GM18517 (cell line): ENCODE data around the gene EXOSC7.
"Not testable (repeated sequence)": the region's sequence is repeated elsewhere in the genome, so short reads cannot be mapped to it uniquely, and the experiment has no call there.

Experiments used
- ATAC-seq: cut with Tn5 transposase; IDR thresholded peaks from one replicate; pipeline ENCODE4 v1.9.1; 2021; ENCODE audit warnings: mild to moderate bottlenecking, moderate library complexity; ENCODE audit not compliant: unreplicated experiment

Gene EXOSC7

DNA sequence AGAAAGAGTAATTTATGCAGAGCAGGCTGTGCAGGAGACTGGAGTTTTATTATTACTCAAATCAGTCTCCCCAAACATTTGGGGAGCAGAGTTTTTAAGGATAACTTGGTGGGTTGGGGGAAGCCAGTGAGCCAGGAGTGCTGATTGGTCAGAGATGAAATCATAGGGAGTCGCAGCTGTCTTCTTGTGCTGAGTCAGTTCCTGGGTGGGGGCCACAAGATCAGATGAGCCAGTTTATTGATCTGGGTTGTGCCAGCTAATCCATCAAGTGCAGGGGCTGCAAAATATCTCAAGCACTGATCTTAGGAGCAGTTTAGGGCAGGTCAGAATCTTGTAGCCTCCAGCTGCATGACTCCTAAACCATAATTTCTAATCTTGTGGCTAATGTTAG, 77.8 kb downstream of the EXOSC7 start:
- not testable (repeated sequence) for ATAC-seq

DNA sequence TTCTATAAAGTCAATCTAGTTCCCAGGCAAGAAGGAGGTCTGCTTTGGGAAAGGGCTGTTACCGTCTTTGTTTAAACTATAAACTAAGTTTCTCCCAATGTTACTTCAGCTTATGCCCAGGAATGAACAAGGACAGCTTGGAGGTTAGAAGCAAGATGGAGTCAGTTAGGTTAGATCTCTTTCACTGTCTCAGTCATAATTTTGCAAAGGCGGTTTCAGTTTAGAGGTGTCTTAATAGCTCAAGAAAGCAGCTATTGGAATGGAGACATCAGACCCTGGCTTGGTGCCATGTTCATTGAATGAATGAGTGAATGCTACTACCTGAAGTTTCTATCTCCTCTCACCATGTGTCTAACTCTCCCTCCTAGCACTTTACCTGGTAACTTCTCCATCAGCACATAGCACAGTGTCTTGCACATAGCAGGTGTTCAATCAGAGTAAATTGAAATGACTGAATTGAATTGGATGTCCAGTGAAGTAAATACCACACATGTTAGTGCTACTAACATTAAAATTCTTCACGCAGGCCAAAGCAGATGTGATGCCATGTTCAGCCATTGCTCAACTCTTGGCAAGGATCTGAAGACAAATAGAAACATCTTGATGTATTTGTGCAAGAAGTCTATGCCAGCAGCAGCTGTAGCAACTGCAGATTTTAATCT, 78.3 kb downstream of the EXOSC7 start:
- no peak for ATAC-seq

DNA sequence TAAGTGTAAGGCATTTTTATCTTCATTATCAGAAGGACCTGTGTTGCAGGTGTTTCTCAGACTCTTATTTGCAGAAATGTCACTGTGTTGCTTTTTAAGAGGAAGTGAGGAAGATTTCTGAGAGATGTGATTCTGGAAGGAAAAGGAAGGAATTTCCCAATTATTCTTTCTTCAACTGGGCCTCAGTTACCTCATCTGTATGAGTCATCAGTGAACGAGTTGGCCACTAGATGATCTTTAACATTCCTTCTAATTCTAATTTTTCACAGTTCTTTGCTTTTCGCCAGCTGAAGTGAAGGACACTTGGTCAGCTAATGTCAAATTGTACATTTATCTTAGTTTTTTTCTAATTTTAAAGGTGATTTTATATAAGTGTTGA, 79.0 kb downstream of the EXOSC7 start:
- no peak for ATAC-seq

DNA sequence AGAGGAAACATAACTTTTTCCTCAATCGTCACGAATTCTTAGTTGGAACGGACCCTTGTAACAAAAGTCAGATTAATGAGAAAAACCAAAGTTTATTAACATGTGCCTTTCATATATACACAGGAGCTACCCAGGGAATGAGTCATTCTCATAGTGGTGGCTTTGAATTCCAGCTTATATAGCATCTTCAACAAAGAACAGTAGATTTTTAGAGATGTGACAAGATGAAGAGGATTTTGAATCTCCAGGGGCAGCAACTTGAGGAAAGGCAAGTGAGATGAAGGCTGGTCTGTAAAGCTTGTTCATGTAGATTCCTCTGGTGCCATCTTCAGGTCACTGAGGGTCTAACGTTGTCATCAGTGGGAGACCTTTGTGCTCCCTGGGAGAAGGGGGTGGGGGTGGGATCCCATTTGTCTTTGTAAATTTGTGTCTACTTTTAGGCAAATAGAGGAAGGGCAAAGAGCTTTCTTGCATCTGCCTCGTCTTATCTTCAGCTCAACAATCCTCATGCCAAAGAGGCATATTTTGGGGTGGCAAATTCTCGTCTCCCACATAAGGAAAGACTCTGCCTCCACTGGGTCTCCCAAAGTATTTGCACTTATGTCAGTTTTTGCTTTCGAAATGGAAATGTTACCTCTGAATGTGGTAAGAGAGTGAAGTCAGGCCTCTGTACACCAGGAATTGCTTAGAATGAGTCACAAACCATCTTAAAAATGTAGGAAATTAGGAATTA, 79.5 kb downstream of the EXOSC7 start:
- ATAC-seq = no peak

DNA sequence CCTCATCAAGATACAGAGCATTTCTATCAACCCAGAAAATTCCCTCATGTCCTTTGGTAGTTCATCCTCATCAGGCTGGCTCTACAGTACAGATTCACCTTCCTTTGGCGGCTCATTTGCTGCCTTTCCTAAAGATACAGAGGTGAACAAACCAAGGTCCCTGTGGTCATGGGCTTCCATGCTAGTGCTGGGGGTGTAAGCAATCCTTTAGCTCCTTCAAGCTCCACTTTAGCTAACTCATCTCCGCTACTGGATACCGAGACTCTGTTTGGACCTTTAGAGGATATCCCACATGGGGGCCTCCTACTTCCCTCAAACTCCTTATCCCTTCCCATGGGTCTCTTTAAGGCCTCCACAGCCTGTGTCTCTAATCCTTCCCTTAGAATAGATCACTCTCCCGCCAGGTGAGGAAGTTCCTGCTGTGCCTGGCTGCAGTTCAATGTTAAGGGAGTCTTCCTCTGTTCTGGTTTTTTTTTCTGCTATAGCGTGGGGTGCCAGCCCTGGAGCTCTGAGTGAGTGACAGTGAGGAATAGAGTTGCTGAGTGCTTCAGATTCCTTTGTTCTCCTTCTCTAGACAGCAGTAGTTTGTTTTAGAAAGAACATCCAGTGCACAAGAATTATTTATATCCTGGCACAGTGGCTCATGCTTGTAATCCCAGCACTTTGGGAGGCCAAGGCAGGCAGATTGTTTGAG, 80.7 kb downstream of the EXOSC7 start:
- ATAC-seq = no peak

DNA sequence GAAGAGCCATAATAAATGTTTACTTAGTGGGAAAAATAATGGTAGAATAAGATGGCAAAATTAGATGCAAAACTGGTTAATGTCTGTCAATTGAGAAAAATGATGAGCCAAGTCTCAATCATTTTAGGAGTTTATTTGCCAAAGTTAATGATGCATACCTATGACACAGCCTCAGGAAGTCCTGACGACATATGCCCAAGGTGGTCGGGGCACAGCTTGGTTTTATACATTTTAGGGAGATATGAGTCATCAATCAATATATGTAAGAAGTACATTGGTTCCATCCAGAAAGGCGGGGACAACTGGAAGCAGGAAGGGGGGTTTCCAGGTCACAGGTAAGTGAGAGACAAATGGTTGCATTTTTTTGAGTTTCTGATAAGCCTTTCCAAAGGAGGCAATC, 81.5 kb downstream of the EXOSC7 start:
- no peak for ATAC-seq

DNA sequence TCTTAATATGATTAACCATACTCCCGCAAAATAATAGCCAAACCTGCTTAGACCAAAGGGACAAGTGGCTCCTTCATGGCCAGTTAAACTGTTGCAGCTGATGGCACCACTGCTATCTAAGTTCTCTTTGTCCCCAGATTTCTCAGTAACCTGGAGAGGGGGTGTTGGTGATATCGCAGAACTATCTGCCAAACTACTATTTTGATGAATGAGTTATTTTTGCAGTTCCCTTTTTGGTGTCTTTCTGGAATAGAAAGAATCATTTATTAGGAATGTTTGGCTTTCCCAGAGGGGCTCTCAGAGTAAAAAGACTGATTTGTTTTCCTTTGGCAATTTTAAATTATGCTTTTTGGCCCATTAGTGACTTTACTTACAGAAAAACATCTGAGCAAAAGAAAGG, 83.1 kb downstream of the EXOSC7 start:
- ATAC-seq = no peak

DNA sequence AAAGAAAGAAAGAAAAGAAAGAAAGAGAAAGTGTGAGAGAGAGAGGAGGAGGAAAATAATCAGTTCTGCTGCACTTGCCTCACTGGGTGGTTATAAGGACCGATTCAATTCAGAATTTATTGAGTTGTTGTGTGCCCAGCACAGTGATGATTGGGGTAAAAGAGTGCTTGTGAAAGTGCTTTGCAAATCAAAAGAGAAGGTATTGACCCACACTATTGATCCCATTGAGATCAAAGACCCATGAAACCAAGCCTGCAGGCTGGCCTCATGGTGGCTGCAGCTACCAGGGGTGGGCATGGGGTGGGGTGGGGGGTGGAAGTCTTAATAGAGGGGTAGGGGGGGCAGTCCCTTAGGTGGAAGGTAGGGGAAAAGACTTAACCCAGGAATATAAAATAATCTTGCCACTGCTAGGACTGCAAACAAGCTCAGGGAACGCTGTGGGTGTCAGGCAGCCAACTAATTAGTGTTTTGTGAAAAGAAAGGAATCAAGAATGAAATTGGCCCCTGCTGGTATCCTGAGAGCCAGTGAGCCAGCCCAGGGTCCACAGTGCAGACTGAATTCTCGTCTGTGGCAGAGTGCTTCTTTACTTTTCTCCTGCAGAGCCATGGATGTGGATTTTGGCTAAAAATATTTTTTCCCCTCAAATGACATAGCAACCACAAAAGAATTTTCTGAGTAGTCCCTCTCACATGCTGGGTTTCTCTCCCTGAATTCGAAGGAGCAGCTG, 84.3 kb downstream of the EXOSC7 start:
- ATAC-seq = no peak
